Amygdala (tissue), 56 donors: Measurements from ENCODE around the gene IGF1.

ENCODE experiments used
- DNase-seq, 56 donors: peaks; one replicate each; lab custom pipeline; 2025; lab: John Stamatoyannopoulos, UW

The IGF1 gene

DNA sequence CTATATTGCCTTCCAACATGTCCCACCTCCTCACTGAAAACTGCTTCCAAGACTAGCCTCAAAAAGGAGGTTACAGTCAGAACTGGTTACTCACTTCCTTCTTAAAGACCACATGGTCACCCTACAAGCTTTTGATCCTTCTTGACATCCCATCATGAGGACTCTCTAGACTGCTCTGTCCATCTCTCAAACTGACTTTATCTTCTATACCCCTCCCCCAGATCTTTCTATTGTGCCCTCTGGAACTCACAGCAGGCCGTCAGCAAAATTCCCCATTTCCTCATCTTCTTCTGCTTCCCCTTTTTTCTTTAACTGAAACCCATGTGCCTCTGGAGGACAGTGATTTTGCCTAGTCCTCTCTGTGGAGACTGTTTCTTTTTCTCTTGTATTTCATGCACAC, 18.1 kb upstream of the IGF1 start:
- DNase-seq: peak in 1 of 56 donors; percentile 17

DNA sequence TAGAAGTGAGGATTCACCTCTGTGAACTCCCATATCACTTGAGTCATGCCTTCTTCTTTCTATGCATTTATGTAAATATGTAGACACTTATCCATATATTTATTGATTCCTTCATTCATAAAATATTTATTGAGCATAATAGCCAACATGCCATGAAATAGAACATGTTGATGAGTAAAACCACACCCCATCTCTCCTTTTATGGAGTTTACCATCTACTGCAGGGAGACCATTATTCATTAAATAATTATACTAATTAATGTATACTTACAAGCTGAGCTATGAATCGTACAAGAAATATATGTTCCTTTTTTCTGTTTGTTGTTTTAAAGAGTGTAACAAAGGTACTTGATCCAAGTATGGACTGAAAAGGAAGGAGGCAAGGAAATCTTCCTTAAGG, 17.4 kb upstream of the IGF1 start:
- DNase-seq: no peak

DNA sequence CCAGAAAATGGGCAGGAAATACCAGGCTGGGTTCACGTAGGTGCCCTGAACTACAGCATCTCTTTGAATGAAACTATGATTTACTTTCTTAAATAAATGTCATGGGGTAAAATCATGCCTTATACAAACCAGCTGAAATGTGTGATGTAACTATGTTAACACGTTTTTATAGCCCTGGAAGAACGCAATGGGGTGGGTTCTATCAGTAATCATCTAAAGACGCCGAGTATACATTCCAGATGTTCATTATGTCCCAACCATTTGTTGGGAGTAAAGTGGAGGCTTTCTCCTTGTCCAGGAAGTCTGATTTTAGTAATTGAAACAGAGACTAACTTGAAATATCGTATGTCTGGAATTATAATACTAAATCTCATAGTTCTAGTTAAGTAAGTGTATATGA, 16.2 kb upstream of the IGF1 start:
- no peak for DNase-seq

DNA sequence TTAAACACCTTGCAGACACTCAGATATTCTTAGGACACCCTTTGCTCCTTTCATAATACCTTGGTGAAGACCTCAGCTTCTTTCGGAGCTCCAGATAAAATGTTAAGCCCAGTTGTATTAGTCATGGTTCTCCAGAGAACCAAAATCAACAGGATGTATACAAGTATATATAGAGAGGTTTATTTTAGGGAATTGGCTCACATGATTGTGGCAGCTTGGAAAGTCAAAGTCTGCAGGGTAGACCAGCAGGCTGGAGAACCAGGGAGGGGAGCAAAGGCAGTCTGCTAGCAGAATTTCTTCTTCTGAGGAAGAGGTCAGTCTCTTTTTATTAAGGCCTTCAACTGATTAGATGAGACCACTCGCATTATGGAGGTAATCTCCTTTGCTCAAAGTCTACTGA, 6.9 kb upstream of the IGF1 start:
- DNase-seq: no peak

DNA sequence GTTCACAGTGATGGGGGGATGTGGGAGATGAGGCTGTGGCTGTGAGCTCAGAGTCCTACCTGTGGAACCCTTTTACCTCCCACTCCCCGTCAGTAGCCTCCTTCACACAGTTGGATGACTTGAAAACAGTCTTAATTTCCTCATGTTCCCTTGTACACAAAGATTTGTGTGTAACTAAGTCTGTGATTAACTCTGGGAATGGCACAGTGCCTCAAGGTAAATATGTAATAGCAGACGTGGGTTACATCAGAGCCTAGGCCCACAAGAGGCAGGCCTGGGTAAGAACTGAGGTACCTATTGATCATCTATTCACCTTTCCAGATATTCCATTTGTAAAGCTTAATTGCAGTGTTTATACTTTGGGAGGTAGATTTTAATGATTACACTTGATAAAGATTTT, 5.8 kb upstream of the IGF1 start:
- DNase-seq: no peak

DNA sequence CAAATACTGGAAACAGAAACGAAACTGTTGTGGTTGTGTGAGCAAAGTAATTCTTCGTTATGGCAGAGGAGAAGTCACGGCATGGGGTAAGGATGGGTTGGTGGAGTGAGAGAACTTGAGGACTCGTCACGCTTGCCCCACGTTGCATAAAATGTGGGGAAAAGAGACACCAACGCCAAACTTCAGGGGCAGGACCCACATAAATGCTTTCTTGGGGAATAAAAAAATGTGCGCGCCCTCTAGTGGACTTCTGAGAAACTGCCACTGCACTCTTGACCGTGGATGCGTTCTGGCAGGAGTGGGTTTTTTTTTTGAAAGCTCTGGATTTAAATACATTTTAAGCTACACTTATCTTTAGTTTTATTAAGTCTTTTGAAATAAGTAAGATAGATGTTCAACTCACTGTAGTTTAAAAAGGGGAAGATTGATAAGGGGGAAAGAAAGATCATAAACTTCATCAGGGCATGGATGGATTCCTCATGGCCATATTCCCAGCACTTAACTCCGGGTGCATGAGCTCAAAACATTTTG, 4.1 kb upstream of the IGF1 start:
- peak in 22 of 56 donors; percentile 1 to 70 (median 14) for DNase-seq

DNA sequence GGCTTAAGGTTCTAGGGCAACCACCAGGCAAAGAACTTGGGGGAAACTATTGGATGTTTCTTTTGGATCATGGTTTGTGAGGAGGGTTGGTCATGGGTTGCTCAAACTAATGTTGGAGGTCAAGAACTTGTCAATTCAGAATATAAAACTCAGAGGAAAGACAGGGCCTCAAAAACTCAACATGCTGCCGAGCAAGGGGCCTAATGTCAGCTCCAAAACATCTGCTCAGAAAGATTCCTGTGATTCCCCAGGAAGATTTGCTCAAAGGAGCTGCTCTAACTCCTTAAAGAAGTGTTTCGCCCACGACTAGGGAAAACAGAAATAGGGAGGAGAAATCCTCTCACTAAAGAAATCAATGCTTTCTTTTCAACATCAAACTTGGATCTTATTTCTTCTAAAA, 3.7 kb upstream of the IGF1 start:
- DNase-seq: no peak

DNA sequence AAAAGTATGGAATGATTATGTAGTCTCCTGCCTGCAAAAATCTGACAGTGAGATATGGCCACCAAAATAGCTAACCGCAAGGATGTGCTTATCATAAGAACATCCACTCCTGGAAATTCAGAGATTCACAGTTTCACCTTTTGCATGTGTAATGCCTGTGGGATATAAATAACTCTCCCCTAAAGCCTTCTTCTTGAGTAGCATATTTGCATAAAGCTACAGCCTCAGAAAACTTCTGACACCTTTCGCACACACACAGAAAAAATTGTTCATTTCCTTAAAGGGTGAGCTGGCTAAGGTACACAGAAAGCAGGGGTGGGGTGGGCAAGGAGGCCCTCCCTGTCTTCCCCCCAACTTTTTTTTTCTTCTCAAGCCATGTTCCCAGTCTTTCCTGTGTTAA, 3.1 kb upstream of the IGF1 start:
- DNase-seq: no peak

DNA sequence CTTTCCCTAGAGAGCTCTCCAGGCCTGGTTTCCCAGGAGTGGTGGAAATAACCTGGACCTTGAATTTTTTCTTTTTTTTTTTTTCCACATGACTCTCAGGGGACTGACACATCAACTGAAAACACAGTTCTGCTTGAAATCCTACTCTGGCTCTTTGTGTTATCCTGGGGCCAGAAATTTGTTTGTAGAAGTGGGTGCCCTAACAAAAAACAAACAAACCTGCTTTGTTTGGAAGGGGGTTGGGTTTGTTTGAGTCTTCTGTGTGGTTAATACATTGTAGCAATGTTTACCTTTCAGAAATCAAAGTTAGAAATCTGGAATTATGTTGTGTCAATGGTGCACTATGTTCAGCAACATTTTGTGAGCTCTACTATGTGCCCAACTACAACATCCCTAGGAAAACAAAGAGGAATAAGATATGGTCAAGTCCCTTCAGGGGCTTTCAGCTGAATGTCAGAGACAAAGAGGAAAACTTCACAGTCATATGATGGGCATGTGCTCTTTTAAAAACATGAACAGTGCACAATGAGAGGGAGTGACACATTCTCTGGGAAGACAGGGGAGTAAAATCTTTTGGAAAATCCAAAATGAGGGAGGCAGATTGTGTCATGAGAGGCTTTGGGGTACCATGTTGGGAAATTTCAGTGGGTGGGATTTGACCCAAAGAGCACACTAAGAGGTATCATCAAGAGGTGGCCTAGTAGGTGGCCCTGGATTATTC, 1.5 kb upstream of the IGF1 start:
- DNase-seq: no peak

DNA sequence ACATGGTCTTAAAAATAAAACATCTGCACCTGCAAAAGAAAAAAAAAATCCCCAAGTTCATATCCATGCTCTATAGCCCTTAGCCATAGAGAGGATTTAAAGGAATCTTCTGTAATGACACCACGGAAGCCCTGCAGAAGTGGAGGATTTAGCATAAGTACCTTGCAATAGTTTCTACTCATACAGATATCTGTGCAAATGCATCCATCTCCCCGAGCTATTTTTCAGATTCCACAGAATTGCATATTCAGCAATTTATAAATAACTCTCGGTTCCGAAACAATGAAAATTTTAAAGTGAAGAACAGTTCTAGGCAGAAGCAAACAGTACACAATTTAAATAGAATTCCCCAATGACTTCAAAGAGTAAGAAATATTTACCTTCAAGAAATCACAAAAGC, 424 bp downstream of the IGF1 start:
- no peak for DNase-seq

DNA sequence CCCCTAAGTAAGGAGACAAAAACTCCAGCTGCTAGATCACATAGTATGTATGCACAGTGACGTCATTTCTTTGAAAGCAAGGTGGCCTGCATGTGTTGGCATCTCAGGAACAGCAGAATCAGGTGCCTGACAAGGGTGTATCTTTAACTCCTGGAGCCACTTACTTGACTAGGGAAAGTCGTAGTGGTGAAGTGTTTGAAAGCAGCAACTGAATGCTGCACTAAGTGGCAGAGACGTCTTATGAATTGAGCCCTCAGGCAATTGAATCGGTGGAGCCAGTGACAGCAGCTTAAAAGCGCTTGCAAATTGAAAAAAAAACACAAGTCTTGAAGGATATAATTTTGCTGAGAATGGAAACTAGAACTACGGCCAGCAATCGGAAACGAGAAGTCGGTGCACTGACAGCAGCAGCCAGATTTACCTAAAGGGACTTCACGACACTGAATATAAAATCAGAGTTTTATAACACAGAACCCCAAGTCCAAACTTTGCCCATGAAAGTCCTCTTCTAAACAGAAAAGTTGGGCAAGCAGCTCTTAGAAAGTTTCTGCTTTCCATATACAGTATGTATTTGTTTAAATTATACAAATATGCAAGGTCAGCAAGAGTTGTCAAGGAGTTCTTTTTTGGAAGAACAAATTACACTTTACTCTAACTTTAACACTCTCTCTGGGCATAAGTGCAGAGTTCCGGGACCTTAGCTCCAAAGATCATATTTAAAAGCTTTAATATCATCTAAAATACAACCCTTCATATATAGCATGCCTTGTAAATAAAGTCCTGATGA, 1.1 kb downstream of the IGF1 start:
- DNase-seq: peak in 2 of 56 donors; percentile 2 to 7

DNA sequence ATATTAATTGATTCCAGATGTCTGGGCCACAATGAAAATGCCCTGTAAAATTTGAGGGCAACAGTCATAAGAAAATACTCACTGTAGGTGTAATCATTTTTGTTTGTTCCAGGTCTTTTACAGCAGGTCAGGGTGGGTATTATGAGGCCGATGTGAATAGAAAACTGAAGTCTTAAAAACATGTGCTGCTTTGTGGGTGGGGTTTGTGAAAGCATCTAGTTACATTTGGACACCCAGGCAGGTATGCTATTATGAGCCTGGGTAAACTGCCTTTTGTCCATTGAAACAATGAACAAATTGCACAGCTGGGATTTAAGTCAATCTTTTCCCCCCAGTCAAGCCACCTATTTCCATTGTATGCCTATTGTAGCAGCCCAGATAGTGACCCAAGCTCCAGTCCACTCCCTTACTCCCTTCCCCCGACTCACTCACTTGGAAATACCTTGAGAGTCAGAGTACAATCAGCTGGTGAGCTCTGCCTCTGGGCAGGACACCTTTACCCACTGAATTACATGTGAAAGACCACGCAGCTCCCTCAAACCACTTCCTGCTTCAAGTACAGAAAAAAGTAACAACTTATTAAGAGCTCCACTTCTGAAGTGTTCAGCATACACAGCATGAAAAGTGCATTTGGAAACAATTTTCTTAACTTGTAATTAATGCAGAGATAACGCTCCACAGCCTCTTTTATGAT, 1.8 kb downstream of the IGF1 start:
- DNase-seq: no peak

DNA sequence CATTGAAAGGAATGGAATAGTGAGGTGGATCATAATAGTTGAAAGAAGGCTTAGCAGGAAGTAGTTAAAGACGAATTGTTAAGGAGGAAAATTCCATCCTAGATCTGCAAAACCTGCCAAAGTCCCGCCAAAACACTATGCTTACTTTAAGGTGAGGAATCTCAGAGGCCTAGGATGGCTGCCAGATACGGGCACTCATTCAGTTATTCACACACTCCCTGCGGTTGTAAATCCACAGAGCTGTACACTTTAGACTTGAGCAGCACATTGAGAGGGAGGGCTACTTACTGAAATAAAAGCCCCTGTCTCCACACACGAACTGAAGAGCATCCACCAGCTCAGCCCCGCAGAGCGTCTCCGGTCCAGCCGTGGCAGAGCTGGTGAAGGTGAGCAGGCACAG, 5.0 kb downstream of the IGF1 start:
- no peak for DNase-seq

DNA sequence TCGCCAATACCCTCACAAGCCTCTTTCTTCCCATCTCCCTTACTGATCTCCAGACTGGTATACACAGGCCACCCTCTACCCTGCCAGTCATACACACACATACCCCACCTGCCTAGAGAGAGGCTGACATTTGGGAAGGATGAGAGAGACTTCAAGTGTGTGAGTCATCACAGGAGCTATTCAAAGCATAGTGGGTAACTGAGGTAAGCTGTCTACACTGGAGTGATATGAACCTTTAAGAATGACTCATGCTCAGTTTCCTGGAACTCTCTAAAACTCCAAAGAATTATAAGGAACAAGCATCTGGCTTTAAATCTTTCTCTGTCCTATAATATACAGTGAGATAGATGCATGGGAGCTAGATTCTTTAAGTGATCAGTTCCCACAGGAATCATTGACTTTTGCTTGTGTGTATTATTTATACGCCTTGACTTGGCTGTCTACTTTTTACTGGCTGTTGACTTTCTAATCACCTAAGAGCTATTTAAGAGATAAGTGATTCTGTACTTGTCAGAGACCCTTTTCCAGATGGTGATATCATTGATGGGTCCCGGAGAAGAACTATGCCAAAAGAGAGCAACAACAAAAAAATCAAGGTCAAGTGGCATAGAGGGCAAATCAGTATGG, 5.8 kb downstream of the IGF1 start:
- no peak for DNase-seq

DNA sequence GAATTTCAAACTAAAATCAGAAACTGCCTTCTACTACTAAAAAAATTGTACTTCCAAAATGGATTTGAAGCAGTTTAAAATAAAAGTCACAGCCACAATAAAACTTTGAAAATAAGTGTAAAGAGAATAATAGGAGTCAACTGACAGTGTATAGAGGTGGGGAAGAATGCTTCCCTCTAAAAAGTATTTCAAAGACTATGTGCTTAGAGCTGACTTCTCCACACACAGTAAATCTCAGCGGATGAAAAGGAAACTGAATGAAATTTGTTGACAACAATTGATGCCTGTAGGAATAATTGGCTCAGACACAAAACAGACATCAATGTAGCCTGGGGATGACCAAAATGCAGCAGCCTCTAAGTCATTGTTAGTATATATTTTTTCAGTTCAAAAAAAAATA, 7.9 kb downstream of the IGF1 start:
- no peak for DNase-seq

DNA sequence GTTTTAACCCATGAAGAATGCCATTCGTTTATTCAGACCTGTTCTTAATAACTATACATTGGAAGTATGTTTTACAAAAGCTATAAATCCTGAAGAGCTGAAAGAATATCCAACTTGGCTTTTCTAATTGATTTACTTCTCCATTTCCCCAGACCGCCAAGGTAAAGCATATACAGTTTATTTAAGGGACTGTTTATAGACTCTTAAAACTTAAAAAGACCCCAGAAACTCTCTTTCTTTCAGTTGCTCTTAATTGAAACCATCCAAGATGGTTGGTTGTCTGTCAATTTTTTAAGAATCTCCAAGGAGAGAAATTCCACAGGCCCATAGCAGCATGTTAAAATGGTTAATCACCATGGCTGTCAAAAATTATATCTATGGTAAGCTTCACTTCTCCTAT, 8.8 kb downstream of the IGF1 start:
- DNase-seq: no peak

DNA sequence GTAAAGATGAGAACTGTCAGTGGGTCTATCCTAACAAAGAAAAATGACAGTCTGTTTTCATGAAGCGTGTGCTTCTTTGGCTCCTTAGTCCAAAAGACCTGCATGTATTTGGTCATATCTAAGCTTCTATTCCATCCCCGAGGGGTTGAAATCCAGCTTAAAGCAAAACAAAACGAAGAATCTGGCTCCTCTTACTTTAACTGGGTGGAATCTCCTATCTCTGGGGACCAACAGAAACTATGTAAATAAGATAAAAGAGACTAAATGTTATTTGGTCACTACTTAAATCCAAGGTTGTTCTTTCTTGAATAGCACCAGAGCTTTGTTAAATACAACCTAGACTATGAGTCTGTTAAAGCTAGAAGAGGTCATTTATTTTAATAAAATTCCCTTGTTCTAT, 9.4 kb downstream of the IGF1 start:
- DNase-seq: no peak

DNA sequence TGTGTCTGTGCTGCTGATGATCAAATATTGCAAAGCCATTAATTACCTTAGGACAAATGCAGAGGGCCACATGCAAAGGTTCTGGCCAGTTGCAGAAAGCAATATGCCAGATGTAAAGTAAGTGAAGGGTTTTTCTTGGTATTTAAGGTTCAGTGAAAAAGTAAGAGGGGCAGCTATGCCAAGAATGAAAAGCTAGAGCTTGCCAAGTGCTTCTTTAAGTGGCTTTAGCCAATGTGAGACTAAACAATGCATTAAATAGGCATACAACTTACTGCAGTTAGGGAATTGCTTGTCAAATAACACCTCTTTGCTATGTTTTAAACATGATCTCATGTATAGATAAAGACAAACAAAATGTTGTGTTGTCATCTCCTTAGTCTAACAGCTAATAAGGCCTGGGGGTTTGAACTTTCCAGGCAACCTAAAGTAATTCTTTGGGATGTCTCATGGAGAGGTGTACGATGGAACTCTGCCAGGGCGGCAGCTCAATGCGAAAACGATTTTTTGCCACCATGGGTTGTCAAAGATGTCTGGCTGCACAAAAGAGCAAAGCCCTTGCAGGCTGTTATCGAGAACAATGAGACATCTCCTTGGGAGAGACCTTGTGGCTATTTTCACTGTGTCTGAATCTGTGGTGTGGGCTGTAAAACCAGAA, 12.0 kb downstream of the IGF1 start:
- DNase-seq: no peak

DNA sequence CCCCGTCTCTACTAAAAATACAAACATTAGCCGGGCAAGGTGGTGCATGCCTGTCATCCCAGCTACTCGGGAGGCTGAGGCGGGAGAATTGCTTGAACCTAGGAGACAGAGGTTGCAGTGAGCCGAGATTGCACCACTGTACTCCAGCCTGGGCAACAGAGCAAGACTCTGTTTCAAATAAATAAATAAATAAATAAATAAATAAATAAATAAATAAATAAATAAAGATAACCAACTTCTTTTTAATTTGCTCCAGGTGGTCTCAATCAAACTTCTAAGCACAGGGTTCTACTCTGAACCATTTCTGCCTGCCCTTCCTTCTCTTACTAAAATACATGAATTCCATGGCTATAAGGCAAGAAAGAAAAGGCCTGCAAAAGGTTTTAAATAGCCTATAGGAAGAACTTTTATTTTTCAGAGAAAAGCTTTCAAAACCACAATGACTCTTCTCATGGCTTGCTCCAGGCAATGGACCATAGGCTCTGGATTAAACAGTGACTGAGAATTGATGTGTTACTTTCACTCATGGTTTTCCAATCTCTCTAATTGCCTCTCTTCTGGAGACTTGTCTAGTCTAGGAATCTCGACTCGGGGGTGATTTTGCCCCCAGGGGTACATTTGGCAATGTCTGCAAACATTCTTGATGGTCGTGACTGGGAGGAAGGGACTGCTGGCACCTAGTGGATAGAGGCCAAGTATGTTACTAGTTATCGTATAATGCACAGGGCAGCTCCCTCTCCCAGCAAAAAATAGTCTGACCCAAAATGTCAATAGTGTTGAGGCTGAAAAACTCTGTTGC, 14.4 kb downstream of the IGF1 start:
- no peak for DNase-seq
